Osteoblast (primary cell): ENCODE results near the gene STRN4. TPM values are rescaled to one million over a fixed set of nuclear protein-coding genes. Genes with fewer than 3 reads are reported as not detected.
"Not testable (repeated sequence)": the region's sequence is repeated elsewhere in the genome, so short reads cannot be mapped to it uniquely, and the experiment has no call there.

Experiments used
- DNase-seq: peaks from one replicate; pipeline ENCODE4 v3.0.0; 2011; ENCODE audit warnings: low spot score, mixed read lengths; ENCODE audit not compliant: insufficient read length; ENCODE audit errors: missing footprints
- H2AFZ ChIP-seq: 2 replicates; pipeline ENCODE4 v1.6.0; 2011; ENCODE audit warnings: mild to moderate bottlenecking, low read length
- H3K27ac ChIP-seq: 2 replicates; pipeline ENCODE4 v1.5.1; 2011; ENCODE audit warnings: mild to moderate bottlenecking, low read depth, low read length, moderate library complexity
- H3K27me3 ChIP-seq: 2 replicates; pipeline ENCODE4 v1.6.0; 2012; ENCODE audit warnings: mild to moderate bottlenecking, control low read depth, inconsistent platforms, low read length, moderate library complexity; ENCODE audit not compliant: insufficient read depth
- H3K36me3 ChIP-seq: 2 replicates; pipeline ENCODE4 v1.5.1; 2011; ENCODE audit warnings: mild to moderate bottlenecking, low read length, control low read depth, moderate library complexity; ENCODE audit not compliant: insufficient read depth
- H3K4me1 ChIP-seq: 2 replicates; pipeline ENCODE4 v1.5.1; 2011; ENCODE audit warnings: mild to moderate bottlenecking, low read length, control low read depth, moderate library complexity; ENCODE audit not compliant: insufficient read depth
- H3K4me2 ChIP-seq: 2 replicates; pipeline ENCODE4 v1.6.0; 2011; ENCODE audit warnings: mild to moderate bottlenecking, low read length; ENCODE audit not compliant: insufficient read depth
- H3K4me3 ChIP-seq: fragments of 200-600 bp; sonication (generic); 3 replicates; pipeline ENCODE4 v1.5.1; 2012; ENCODE audit warnings: mild to moderate bottlenecking, low read length, inconsistent platforms; ENCODE audit not compliant: insufficient read depth
- H3K79me2 ChIP-seq: 2 replicates; pipeline ENCODE4 v1.6.0; 2012; ENCODE audit warnings: mild to moderate bottlenecking, low read length, control low read depth, inconsistent platforms; ENCODE audit not compliant: insufficient read depth
- H3K9me3 ChIP-seq: 2 replicates; pipeline ENCODE4 v1.5.1; 2011; ENCODE audit warnings: low read depth, low read length, control low read depth
- H4K20me1 ChIP-seq: 2 replicates; pipeline ENCODE4 v1.6.0; 2012; ENCODE audit warnings: mild to moderate bottlenecking, low read length, control low read depth; ENCODE audit not compliant: insufficient read depth
- total RNA-seq: library from RNA; depleted of rRNA; stranded (reverse); fragments of >200 nt; gene quantifications from 2 replicates; pipeline ENCODE4 v1.2.3, GENCODE V29; 2012
- TF ChIP-seq, protein P1 (sequence below): IDR thresholded peaks from 2 replicates; pipeline ENCODE4 v1.5.1; 2011; ENCODE audit warnings: mild to moderate bottlenecking, low read depth, low read length, moderate library complexity; ENCODE audit errors: extremely low read depth

The STRN4 gene
- total RNA-seq, 1 donor, result 56.5 TPM

- Histone ChIP-seq H3K27me3 (no peaks in the 10 kb centered on the region), H3K4me2 (no peak overlapping the region), H3K4me1 (no peaks in the 10 kb centered on the region), H3K27ac (no peak overlapping the region), H3K36me3 (peaks cover 33% of the 10 kb centered on the region), H4K20me1 (peaks cover 13% of the 10 kb centered on the region), H2AFZ (no peak overlapping the region), H3K4me3 (no peak overlapping the region), H3K79me2 (peaks cover 2% of the 10 kb centered on the region), H3K9me3 (no peaks in the 10 kb centered on the region)
- TF ChIP-seq, protein P1, sequence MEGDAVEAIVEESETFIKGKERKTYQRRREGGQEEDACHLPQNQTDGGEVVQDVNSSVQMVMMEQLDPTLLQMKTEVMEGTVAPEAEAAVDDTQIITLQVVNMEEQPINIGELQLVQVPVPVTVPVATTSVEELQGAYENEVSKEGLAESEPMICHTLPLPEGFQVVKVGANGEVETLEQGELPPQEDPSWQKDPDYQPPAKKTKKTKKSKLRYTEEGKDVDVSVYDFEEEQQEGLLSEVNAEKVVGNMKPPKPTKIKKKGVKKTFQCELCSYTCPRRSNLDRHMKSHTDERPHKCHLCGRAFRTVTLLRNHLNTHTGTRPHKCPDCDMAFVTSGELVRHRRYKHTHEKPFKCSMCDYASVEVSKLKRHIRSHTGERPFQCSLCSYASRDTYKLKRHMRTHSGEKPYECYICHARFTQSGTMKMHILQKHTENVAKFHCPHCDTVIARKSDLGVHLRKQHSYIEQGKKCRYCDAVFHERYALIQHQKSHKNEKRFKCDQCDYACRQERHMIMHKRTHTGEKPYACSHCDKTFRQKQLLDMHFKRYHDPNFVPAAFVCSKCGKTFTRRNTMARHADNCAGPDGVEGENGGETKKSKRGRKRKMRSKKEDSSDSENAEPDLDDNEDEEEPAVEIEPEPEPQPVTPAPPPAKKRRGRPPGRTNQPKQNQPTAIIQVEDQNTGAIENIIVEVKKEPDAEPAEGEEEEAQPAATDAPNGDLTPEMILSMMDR, result no peak
- peak; percentile 39 for DNase-seq
Observed at GRCh38 chr19:46772170-46773017, 26.1 kb upstream of the STRN4 start.

GRCh38 chr19:46768746-46769145 lies 22.5 kb upstream of the STRN4 start:
- not testable (repeated sequence) for DNase-seq, H3K27me3 ChIP-seq, H3K4me3 ChIP-seq, H2AFZ ChIP-seq, H3K4me1 ChIP-seq, H4K20me1 ChIP-seq, H3K27ac ChIP-seq, H3K79me2 ChIP-seq, H3K4me2 ChIP-seq, H3K9me3 ChIP-seq, H3K36me3 ChIP-seq

GRCh38 chr19:46766569-46767317 lies 20.5 kb upstream of the STRN4 start:
- H3K4me1 ChIP-seq, result no peaks in the 10 kb centered on the region
- H3K36me3 ChIP-seq, result no peaks in the 10 kb centered on the region
- TF ChIP-seq, protein P1, result peak; percentile 72
- no peak overlapping the region for H3K4me2 ChIP-seq
- no peaks in the 10 kb centered on the region for H4K20me1 ChIP-seq
- DNase-seq, result peak; percentile 83
- H2AFZ ChIP-seq, result no peak overlapping the region
- no peak overlapping the region for H3K4me3 ChIP-seq
- no peak overlapping the region for H3K27ac ChIP-seq
- no peaks in the 10 kb centered on the region for H3K27me3 ChIP-seq
- no peaks in the 10 kb centered on the region for H3K79me2 ChIP-seq
- no peaks in the 10 kb centered on the region for H3K9me3 ChIP-seq

- no peaks in the 10 kb centered on the region for H3K36me3 ChIP-seq
- H3K4me3 ChIP-seq, result no peak overlapping the region
- H3K4me2 ChIP-seq, result no peak overlapping the region
- H3K27me3 ChIP-seq, result no peaks in the 10 kb centered on the region
- peak; percentile 8 for DNase-seq
- H3K79me2 ChIP-seq, result no peaks in the 10 kb centered on the region
- H4K20me1 ChIP-seq, result no peaks in the 10 kb centered on the region
- H3K4me1 ChIP-seq, result peaks cover 15% of the 10 kb centered on the region
- TF ChIP-seq, protein P1, result no peak
- no peak overlapping the region for H3K27ac ChIP-seq
- no peak overlapping the region for H2AFZ ChIP-seq
- H3K9me3 ChIP-seq, result no peaks in the 10 kb centered on the region
Observed at GRCh38 chr19:46764817-46765291, 18.6 kb upstream of the STRN4 start.
